HL-60 (cell line): ENCODE data around the gene ULK1.
A peak's percentile ranks its signal among the peaks of the same experiment; 100 is the strongest.

Experiments used
- DNase-seq, 2 experiments: peaks; one replicate each; pipeline ENCODE4 v3.0.0-alpha.2; 2010 to 2020; ENCODE audit warnings: low read depth in 1 of 2, low spot score in 1 of 2
- H3K27ac ChIP-seq: fragments of 250-450 bp; sonication (Bioruptor Pico); replicated peaks from 2 replicates; pipeline ENCODE4 v1.5.1; 2020; ENCODE audit warnings: mild to moderate bottlenecking, moderate library complexity
- H3K27me3 ChIP-seq: fragments of 250-450 bp; sonication (Bioruptor Pico); 2 replicates; pipeline ENCODE4 v1.5.1; 2021; ENCODE audit warnings: mild to moderate bottlenecking, moderate library complexity; ENCODE audit not compliant: insufficient read depth, poor library complexity, severe bottlenecking
- H3K4me3 ChIP-seq: replicated peaks from 2 replicates; pipeline ENCODE4 v1.5.1; 2011; ENCODE audit warnings: mild to moderate bottlenecking, control low read depth, low read length; ENCODE audit not compliant: insufficient read depth
- CTCF ChIP-seq: IDR thresholded peaks from one replicate; pipeline ENCODE4 v1.5.1; 2011; ENCODE audit warnings: low read length, control low read depth, inconsistent platforms; ENCODE audit not compliant: insufficient read depth
- GABPA ChIP-seq: IDR thresholded peaks from 2 replicates; pipeline ENCODE4 v1.6.1; 2012; ENCODE audit warnings: low read depth
- POLR2AphosphoS5 ChIP-seq: IDR thresholded peaks from 2 replicates; pipeline ENCODE4 v1.6.1; 2012; ENCODE audit warnings: low read depth
- REST ChIP-seq: IDR thresholded peaks from 2 replicates; pipeline ENCODE4 v1.6.1; 2012; ENCODE audit warnings: low read depth; ENCODE audit not compliant: insufficient replicate concordance
- SPI1 ChIP-seq: IDR thresholded peaks from 2 replicates; pipeline ENCODE4 v1.6.1; 2012; ENCODE audit warnings: low read depth, mild to moderate bottlenecking, borderline replicate concordance

Gene ULK1

DNA sequence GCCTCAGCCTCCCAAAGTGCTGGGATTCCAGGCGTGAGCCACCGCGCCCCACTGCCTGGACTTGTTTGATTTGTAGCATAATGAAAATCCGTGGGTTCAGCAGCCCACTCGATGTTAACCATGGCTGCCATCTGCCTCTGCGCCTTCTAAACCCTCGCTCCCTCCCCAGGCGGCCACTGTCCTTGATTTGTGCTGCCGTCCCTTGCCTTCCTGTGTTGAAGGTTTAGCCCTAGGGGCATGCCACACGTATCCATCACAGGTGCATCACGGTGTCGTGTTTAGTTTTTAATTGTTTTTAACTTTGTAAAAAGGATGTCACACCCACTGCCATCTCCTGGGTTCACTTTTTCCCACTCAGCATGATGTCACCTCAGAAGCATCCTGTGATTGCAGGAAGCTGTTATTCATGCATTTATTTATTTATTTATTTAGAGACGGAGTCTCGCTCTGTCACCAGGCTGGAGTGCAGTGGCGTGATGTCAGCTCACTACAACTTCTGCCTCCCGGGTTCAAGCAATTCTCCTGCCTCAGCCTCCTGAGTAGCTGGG is 24.5 kb upstream of the ULK1 start:
- Histone ChIP-seq H3K27ac (no peak overlapping the region), H3K4me3 (no peak overlapping the region), H3K27me3 (no peaks in the 10 kb centered on the region)
- TF ChIP-seq POLR2AphosphoS5 (no peak), REST (no peak), SPI1 (no peak), CTCF (no peak), GABPA (no peak)
- DNase-seq = no peak

- TF ChIP-seq POLR2AphosphoS5 (no peak), CTCF (no peak), SPI1 (no peak), GABPA (no peak), REST (no peak)
- peak overlapping the region; percentile 86 for H3K27ac ChIP-seq
- no peak for DNase-seq
- no peak overlapping the region for H3K4me3 ChIP-seq
- no peaks in the 10 kb centered on the region for H3K27me3 ChIP-seq
These were observed 22.7 kb upstream of the ULK1 start for GRCh38 chr12:131871677-131872076.

- DNase-seq = peak; percentile 89 to 90
- TF ChIP-seq REST = peak; percentile 30
- no peak for TF ChIP-seq CTCF
- TF ChIP-seq GABPA = 0 out of 2 replicates have a peak, but pooled peaks have one; percentile 33
- TF ChIP-seq SPI1 = no peak
- TF ChIP-seq POLR2AphosphoS5 = peak; percentile 74
- no peak overlapping the region for H3K4me3 ChIP-seq
- no peaks in the 10 kb centered on the region for H3K27me3 ChIP-seq
- peak overlapping the region; percentile 86 for H3K27ac ChIP-seq
These were observed 22.0 kb upstream of the ULK1 start for GRCh38 chr12:131872154-131873051.
